Measurements from ENCODE around the gene CHRNA9. TPM values are rescaled to one million over a fixed set of nuclear protein-coding genes. Genes with fewer than 3 reads are reported as not detected.

The CHRNA9 gene
- total and polyA plus RNA-seq, 2 of the 4 experiments (the other 2 are of a cell fraction), result not detected

DNA sequence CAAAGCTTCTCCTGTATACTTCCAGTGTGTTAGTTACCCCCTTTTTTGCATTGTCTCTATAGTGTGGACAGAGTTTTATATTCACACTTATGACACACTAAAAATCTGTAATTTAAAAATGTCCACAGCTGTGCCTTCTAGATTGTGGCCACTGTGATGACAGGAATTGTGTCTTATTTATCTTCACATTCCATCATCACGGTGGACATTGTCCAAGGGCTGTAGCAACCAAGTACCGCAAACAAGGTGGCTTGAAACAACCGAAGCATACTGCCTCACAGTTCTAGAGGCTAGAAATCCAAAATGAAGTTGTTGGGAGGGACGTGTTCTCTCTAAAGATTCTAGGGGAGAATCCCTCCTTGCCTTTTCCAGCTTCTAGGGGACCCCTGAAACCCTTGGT is 32.3 kb downstream of the CHRNA9 start:
- H2BK15ac ChIP-seq (ENCODE audit: low read depth, low read length), result no peak overlapping the region
- POLR2A ChIA-PET (ENCODE audit: unreplicated experiment), result no interaction called here
- H3K4me3 ChIP-seq (ENCODE audit: insufficient read depth, low read depth, low read length), result no peak overlapping the region
- in situ Hi-C loops (cut with MboI; ENCODE audit: low sequenced_read_pairs) (no loop called here), intact Hi-C loops (cut with micrococcal nuclease) (no loop called here), dilution Hi-C loops (cut with HindIII; ENCODE audit: low sequenced_read_pairs, unreplicated experiment) (no loop called here)
- no peaks in the 10 kb centered on the region for H4K20me1 ChIP-seq (ENCODE audit: insufficient read depth, low read length)
- no peak overlapping the region for H4K5ac ChIP-seq (ENCODE audit: low read depth, low read length)
- H3K9ac ChIP-seq (ENCODE audit: low read depth, low read length), result no peak overlapping the region
- ATAC-seq (ENCODE audit: low read depth) (no peak), DNase-seq (no peak)
- H2BK120ac ChIP-seq (ENCODE audit: low read depth, low read length), result no peak overlapping the region
- TF ChIP-seq RFX5 (IDR thresholded peaks at IDR 0.05; ENCODE audit: low read depth, low read length) (no peak), POLR2A (IDR thresholded peaks at IDR 0.05; ENCODE audit: low read depth, low read length) (no peak), MAZ (IDR thresholded peaks at IDR 0.05; ENCODE audit: borderline replicate concordance, low read depth, low read length) (no peak), CHD1 (IDR thresholded peaks at IDR 0.05; ENCODE audit: low read depth, low read length) (no peak), FOS (IDR thresholded peaks at IDR 0.05; ENCODE audit: low read depth, low read length) (no peak), NFE2L2 (IDR thresholded peaks at IDR 0.05; ENCODE audit: low read depth, low read length) (no peak), RAD21 (IDR thresholded peaks at IDR 0.05; ENCODE audit: low read length) (no peak), SMC3 (IDR thresholded peaks at IDR 0.05; ENCODE audit: low read depth, low read length) (no peak), CEBPB (IDR thresholded peaks at IDR 0.05; ENCODE audit: low read depth, low read length) (no peak)
- TF ChIP-seq, protein P1, sequence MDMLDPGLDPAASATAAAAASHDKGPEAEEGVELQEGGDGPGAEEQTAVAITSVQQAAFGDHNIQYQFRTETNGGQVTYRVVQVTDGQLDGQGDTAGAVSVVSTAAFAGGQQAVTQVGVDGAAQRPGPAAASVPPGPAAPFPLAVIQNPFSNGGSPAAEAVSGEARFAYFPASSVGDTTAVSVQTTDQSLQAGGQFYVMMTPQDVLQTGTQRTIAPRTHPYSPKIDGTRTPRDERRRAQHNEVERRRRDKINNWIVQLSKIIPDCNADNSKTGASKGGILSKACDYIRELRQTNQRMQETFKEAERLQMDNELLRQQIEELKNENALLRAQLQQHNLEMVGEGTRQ (IDR thresholded peaks at IDR 0.05; ENCODE audit: low read depth, low read length), result no peak
- no peaks in the 10 kb centered on the region for H3K9me3 ChIP-seq (ENCODE audit: control insufficient read depth, insufficient read depth, low read length)
- no peak overlapping the region for H3K18ac ChIP-seq (ENCODE audit: low read depth, low read length)
- no peak overlapping the region for H2AFZ ChIP-seq (replicated peaks; ENCODE audit: low read length, poor library complexity)
- no peaks in the 10 kb centered on the region for H3K4me1 ChIP-seq (ENCODE audit: control insufficient read depth, insufficient read depth, low read length)
- H3K27ac ChIP-seq (ENCODE audit: insufficient read depth, low read length), result no peak overlapping the region
- no peaks in the 10 kb centered on the region; the same call in 1 of the 2 replicates for H3K9me1 ChIP-seq (ENCODE audit: insufficient read depth, low read length)
- no peak overlapping the region for H3K56ac ChIP-seq (ENCODE audit: extremely low read depth, insufficient read depth, low read length)
- no peak overlapping the region for H3K14ac ChIP-seq (replicated peaks; ENCODE audit: low read depth, low read length)
- WGBS, 2 experiments (ENCODE audit: extremely low coverage in 2 of 2, insufficient read length in 1 of 2), result no CpG with 5 or more reads among the region's 4 CpGs
- no peak overlapping the region for H2AK9ac ChIP-seq (replicated peaks; ENCODE audit: low read depth, low read length, poor library complexity)
- no peak overlapping the region for H3K23ac ChIP-seq (ENCODE audit: low read depth, low read length)
- H3K4ac ChIP-seq (ENCODE audit: low read depth, low read length), result no peak overlapping the region
- H3K27me3 ChIP-seq (ENCODE audit: control insufficient read depth, insufficient read depth, low read length), result peaks cover 2% of the 10 kb centered on the region; the same call in 1 of the 2 replicates
- H2BK20ac ChIP-seq (ENCODE audit: low read depth, low read length), result no peak overlapping the region
- no peak overlapping the region for H2AK5ac ChIP-seq (ENCODE audit: low read depth, low read length)
- BruUV-seq (replicated peaks), result no TSS peak
- CTCF ChIA-PET, result no interaction called here
- no peak overlapping the region for H2BK5ac ChIP-seq (ENCODE audit: low read depth, low read length, poor library complexity, severe bottlenecking)
- H3K79me1 ChIP-seq (ENCODE audit: low read depth in 1 of 2, low read length in 2 of 2), result no peaks in the 10 kb centered on the region
- H3K4me2 ChIP-seq (ENCODE audit: low read depth, low read length), result no peak overlapping the region
- H3K36me3 ChIP-seq (ENCODE audit: control insufficient read depth, insufficient read depth, low read length), result no peaks in the 10 kb centered on the region
- H4K91ac ChIP-seq (ENCODE audit: insufficient read depth, low read depth, low read length), result no peak overlapping the region
- no peak overlapping the region for H4K8ac ChIP-seq (ENCODE audit: low read depth in 2 of 2, low read length in 2 of 2)

Measured in IMR-90 (cell line).